ENCODE results near the gene KISS1R. TPM values are rescaled to one million over a fixed set of nuclear protein-coding genes. Genes with fewer than 3 reads are reported as not detected.

The KISS1R gene
- total RNA-seq, 1 experiment from 2014 or later: not detected

DNA sequence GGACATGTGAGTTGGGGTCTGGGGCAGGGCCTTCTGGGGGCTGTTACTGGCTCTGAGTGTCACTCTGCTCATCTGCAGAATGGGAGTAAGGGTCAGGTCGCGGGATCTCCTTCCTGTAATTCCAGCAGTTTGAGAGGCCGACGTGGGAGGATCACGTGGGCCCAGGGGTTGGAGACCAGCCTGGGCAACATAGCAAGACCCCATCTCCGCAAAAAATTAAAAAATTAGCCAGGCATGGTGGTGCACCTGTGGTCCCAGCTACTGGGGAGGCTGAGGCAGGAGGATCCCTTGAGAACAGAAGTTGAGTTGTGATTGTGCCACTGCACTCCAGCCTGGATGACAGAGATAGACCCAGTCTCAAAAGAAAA lies 12.7 kb downstream of the KISS1R start:
- no peak for DNase-seq (ENCODE audit: low read depth)
- in situ Hi-C loops (cut with HindIII; ENCODE audit: low pct_unique_long_range_greater_than_20kb, low sequenced_read_pairs): no loop called here

DNA sequence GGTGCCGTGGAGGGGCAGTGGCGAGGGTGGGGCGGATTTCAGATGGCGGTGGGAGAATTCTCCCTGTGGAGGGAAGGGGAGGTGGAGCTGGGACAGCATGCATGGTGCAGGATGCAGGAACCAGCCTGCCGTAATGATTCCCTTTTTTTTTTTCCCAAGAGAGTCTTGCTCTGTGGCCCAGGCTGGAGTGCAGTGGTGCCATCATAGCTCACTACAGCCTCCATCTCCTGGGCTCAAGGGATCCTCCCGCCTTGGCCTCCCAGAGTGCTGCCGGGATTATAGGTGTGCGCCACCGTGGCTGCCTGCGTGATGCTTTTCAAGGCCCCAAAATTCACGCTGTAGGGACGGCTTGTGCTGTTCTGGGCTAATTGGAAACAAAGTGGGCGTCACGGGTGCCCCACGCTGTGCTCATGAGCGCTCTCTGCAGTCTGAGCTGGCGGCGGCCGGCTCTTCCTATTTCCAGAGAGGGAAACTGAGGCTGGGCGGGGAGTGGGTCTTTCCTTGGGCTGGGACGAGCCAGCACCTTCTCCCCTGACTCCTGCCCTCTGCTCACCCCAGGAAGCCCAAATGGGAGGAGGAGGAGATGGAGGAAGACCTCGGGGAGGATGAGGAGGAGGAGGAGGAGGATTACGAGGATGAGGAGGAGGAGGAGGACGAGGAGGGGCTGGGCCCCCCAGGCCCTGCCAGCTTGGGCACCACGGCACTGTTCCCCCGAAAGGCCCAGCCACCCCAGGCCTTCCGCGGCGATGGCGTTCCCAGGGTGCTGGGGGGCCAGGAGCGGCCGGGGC lies 14.9 kb downstream of the KISS1R start:
- no peak for DNase-seq (ENCODE audit: low read depth)
- in situ Hi-C loops (cut with HindIII; ENCODE audit: low pct_unique_long_range_greater_than_20kb, low sequenced_read_pairs): no loop called here

DNA sequence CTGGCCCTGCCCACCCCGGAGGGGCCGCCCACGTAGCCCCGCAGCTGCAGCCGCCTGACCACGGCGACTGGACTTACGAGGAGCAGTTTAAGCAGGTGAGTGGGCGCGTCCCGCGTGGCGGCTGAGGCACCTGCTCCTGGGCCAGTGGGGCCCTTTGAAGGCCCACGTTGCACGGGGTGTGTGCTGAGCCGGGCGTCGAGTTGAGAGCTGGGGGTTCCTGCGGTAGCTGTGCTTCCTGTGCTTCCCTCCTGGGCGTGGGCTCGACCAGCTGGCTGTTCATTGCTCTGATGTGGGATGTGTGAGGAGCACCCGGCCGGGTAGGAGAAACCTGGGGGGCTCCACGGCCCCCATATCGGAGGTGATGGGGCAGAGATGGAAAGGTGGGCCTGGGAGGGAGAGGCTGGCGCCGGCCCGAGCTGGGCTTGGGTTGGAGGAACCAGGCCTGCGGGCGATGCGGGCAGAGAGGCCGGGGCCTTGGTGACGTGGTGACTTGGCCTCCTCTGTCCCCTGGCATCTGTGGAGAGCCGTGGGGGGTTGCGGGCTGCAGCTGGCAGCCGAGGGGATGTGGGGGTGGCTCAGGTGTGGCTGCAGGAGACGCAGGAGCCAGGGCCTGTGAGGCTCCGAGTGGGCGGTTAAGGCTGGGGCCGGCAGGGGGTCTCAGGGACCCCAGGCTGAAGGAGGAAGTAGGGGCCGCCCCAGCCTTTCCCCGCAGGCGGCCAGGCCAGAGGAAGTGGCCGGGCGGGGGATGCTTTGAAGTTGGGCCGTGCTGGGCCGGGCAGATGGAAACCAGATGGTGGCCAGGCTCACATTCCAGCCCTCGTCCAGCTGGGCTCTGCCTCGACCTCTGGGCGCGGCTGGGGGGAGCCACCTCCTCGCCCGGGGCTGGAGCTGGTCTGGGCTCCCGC lies 15.8 kb downstream of the KISS1R start:
- in situ Hi-C loops (cut with HindIII; ENCODE audit: low pct_unique_long_range_greater_than_20kb, low sequenced_read_pairs): no loop called here
- no peak for DNase-seq (ENCODE audit: low read depth)

DNA sequence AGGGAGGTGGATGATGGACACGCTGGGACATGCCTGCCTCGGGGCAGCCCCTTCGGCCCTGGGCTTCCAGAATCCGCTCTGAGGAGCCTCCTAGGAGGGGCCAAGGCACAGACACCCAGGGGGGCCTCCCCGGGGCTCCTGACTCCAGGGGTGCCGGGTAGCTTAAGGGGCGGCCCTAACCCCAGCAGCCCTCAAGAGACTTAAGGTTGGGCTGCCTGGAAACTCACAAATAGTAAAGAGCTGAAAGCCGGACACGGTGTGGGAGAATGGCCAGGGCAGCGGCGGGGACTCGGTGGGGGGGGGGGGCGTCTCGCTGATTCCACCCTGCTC lies 16.4 kb downstream of the KISS1R start:
- DNase-seq (ENCODE audit: low read depth): no peak
- in situ Hi-C loops (cut with HindIII; ENCODE audit: low pct_unique_long_range_greater_than_20kb, low sequenced_read_pairs): no loop called here

DNA sequence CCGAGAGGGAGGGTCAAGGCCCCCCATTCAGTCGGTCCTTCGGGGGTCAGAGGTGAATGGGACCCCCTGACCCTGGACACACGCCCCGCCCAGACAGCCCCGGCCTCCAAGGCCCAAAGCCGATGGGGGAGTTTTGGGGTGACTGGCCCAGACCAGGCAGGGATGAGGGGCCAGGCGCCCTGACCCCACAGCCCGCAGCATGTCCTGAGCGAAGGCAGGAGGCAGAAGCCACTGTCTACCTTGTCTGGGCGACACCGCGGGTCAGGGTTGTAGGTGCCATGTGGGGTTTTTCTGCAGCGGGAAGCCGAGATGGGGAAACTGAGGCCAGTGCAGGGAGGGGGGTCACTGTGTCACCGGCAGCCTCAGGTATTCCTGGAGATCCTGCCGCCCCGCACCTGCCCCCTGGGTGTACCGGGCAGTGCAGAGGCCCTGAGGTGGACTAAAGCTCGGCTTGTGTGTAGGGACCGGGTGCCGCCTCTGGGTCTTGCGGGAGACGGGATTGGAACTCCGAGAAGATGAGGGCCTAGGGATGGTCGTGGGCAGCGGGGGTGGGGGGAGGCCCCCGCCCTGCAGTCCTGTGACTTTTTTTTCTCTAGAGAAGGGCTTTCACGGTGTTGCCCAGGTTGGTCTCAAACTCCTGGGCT lies 17.2 kb downstream of the KISS1R start:
- DNase-seq (ENCODE audit: low read depth): no peak
- in situ Hi-C loops (cut with HindIII; ENCODE audit: low pct_unique_long_range_greater_than_20kb, low sequenced_read_pairs): no loop called here

DNA sequence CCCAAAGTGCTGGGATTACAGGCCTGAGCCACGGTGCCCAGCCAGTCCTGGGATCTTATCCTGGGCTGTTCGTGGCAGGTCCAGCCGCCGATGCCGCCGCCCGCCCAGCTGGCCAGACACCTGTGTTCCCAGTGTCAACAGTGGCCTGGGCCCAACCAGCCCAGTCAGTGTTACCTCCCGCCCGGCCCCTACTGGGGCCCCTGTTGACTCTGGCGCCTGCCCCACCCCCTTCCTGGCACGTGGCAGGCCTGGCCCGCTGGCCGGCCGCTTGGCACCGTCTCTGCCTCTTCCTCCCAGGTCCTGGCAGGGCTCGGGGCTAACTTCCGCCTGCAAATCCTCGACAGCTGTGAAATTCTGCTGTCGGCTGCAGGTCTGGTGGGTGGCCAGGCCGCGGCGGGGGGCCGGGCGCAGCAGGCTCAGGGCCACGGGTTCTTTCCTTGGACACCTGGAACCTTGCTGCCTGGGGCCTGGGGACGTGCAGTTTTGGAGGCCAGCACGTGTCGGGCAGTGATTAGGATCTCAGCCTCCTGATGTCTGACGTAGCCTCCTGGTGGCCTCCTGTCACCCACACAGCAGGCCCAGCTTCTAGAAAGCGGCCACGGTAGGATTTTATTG lies 17.8 kb downstream of the KISS1R start:
- DNase-seq (ENCODE audit: low read depth): no peak
- in situ Hi-C loops (cut with HindIII; ENCODE audit: low pct_unique_long_range_greater_than_20kb, low sequenced_read_pairs): no loop called here

DNA sequence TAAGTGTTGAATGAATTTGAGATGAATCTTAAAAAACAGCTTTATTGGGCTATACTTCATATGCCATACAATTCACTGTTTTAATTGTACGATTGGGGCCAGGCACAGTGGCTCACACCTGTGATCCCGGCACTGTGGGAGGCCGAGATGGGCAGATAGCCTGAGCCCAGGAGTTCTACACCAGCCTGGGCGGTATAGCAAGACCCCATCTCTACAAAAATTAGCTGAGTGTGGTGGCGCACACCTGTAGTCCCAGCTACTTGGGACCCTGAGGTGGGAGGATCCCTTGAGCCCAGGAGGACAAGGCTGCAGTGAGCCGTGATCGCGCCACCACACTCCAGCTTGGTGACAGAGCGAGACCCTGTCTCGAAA lies 19.0 kb downstream of the KISS1R start:
- no peak for DNase-seq (ENCODE audit: low read depth)
- in situ Hi-C loops (cut with HindIII; ENCODE audit: low pct_unique_long_range_greater_than_20kb, low sequenced_read_pairs): no loop called here

DNA sequence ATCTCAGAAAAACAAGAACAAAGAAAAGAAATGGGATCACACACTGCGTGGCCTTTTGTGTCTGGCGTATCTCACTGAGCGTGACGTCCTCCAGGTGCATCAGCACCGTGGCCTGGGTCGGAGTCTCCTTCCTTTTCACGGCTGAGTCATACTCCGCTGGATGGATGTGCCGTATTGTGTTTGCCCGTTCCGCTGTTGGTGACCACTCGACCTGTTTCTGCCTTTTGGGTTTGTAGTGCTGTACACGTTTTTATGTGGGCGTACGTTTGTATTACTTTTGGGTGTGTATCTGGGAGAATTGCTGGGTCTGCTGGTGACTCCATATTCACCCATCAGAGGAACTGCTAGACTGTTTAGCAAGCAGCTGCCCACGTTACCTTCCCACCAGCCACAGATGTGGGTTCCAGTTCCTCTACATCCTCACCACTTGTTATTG lies 20.1 kb downstream of the KISS1R start:
- no peak for DNase-seq (ENCODE audit: low read depth)
- in situ Hi-C loops (cut with HindIII; ENCODE audit: low pct_unique_long_range_greater_than_20kb, low sequenced_read_pairs): no loop called here

DNA sequence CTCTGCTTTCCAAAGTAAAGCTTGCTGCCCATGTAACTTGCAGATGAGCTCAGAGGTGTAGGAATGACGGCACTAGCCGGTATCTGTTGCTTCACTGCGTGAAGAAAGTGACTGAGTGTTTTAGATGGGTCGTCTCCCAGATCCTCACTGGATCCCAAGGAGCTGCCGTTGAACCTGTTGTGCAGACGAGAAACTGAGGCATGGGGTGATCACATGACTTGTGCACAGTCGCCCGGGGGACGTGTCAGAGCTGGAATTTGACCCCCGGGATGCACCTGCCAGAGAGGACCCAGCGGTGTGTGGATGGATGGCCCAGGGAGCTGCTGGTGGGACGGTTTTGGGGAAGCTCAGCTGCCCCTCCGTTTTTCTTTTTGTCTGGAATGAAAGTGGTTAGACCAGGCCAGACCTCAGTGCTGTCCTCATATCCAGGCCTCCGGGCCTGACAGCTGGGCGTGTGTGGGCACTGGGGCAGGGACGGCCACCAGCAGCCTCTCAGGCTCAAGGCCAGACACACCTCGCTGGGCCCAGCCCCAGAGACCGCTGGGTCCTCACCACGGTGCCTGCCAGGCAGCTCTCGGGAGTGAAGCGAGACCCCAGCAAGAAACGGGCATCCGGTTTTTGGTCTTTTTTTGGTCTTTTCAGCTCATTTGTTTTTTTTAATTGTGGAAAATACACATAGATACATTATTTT lies 21.2 kb downstream of the KISS1R start:
- DNase-seq (ENCODE audit: low read depth): no peak
- in situ Hi-C loops (cut with HindIII; ENCODE audit: low pct_unique_long_range_greater_than_20kb, low sequenced_read_pairs): no loop called here

DNA sequence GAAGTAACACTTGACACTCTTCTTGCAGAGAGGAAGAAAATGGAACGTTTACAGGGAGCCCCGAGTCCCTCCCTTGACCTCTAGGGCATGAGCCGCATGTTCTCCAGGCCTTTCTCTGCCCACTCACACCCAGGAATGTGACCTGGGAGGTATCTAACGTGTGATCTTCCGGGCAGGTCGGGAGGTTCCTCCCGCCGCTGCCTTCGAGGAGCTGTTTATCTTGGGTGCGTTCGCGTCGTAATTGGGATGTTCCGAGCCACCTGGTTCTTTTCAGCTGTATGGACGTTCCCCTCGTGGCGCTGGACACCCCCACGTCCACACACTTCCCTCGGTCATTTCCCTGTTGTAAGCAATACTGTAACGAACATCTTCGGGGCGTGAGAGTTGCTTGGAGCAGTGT lies 22.3 kb downstream of the KISS1R start:
- in situ Hi-C loops (cut with HindIII; ENCODE audit: low pct_unique_long_range_greater_than_20kb, low sequenced_read_pairs): no loop called here
- no peak for DNase-seq (ENCODE audit: low read depth)

DNA sequence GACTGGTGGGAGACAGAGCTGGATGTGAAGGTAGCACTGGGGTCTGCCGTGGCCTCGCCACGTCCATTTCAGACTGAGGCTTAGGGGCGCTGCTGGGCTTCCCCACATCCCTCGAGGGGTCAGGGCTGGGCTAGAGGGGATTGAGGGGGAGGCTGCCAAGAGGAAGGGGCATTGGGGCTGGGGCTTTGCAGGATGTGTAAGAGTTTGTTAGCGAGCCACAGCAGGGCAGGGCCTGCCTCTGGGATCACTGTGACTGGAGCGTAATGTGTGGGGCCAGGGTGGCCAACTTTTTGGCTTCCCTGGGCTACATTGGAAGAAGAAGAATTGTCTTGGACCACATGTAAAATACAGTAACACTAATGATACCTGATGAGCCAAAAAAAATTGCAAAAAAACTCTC lies 22.8 kb downstream of the KISS1R start:
- DNase-seq (ENCODE audit: low read depth): no peak
- in situ Hi-C loops (cut with HindIII; ENCODE audit: low pct_unique_long_range_greater_than_20kb, low sequenced_read_pairs): no loop called here

DNA sequence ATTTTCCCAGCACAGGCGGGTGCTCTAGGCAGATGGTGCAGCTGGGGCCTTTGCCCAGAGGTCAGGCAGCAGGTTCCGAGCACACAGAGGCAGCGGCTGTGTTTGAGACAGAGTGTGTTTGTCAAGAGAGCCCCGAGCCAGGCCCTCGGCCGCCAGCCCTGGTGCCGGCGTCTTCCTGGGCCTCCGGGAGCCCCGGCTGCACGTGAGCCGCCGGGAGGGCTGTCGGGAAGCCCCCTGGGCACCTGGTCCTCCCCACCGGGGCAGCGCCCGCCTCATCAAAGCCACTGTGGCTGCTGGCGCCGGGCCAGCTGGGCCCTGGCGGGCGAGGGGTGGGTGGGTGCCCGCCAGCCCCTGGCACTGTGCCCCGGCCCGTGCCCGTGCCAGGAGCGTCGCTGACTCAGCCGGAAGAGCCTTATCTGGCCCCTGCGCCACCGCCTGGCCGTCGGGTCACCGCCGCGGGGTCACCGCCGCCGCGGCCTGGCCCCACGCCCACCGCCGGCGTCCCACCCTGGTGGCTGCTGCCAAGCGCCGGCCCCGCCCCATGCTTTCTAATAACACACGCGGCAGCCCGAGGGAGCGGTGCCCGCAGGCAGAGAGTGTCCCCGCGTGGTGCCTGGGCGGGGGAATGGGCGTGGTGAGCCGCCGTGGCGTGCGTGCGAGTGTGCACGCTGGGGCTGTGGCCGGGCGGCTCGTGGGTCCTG lies 23.6 kb downstream of the KISS1R start:
- peak; percentile 85 for DNase-seq (ENCODE audit: low read depth)
- in situ Hi-C loops (cut with HindIII; ENCODE audit: low pct_unique_long_range_greater_than_20kb, low sequenced_read_pairs): no loop called here

DNA sequence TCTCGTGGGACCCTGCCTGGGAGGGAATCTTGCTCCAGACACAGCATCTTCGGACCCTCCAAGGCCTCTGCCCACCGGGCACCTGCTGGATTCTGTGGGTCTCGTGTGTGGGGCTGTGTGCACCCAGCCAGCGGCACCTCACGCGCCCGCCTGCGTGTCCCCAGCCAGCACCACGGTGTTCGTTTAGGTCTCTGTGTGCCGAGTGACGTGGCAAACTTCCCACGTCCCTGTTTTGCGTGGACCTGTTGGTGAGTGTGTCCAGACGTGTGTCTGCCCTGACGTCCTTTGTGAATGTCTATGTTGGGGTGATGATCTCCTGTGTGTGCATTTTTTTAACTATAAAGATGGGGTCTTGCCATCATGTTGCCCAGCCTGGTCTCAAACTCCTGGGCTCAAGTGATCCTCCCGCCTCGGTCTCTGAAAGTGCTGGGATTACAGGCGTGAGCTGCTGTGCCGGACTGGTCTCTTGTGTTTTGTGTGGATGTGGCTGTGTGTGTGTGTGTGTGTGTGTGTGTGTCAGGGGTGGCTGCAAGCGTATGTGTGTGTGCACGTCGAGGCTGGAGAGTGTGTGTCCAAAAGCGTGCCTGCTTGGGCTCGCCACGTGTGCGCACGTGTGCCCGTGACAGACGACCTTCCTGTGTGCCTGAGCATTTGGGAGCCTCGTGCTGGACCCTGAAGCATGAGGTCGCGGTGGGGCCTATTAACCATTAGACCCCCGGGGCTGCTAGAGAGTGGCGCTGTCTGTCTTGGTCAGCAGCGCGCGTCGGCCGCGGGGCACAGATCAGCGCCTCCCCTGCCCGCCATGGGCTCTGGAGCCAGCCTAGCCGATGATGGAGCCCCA lies 24.4 kb downstream of the KISS1R start:
- no peak for DNase-seq (ENCODE audit: low read depth)
- in situ Hi-C loops (cut with HindIII; ENCODE audit: low pct_unique_long_range_greater_than_20kb, low sequenced_read_pairs): no loop called here

DNA sequence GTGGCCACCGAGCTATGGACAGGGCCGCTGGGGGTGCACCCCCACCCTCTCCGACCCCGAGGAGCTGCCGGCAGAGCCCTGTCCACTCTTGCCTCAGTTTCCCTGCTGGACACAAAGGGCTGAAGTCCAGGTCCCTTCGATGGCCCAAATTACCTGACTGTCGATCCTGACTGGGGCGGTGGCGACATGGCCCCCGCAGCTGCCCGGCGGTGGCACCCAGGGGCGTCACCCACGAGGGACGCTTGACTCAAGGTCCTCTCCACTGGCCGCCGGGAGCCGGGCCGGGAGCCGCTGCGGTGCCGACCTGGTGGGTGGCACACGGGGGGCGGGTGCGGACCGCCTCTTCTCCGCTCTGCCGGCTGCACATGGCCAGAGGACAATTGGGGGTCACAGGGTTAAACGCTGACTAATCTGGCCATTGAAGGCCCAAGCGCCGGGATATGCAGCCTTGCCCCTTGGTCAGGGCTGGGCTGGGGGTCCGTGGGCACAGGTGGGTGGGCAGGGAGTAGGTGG lies 25.1 kb downstream of the KISS1R start:
- in situ Hi-C loops (cut with HindIII; ENCODE audit: low pct_unique_long_range_greater_than_20kb, low sequenced_read_pairs): no loop called here
- DNase-seq (ENCODE audit: low read depth): no peak

DNA sequence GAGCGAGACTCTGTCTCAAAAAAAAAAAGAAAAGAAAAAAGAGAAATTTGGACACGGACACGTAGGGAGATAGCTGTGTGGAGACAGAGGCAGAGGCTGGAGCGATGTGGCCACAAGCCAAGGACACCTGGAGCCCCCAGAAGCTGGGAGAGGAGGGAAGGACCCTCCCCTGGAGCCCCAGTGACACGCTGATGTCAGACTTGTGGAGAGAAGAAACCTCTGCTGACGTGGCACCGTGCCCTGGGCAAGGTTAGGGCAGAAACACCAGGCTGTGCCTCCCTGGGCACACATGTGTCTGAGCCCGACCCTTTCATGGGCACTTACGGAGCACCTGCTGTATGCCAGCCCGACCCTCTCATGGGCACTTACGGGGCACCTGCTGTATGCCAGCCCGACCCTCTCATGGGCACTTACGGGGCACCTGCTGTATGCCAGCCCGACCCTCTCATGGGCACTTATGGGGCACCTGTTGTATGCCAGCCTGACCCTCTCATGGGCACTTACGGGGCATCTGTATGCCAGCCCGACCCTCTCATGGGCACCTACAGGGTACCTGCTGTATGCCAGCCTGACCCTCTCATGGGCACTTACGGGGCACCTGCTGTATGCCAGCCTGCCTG lies 26.5 kb downstream of the KISS1R start:
- no peak for DNase-seq (ENCODE audit: low read depth)
- in situ Hi-C loops (cut with HindIII; ENCODE audit: low pct_unique_long_range_greater_than_20kb, low sequenced_read_pairs): no loop called here

DNA sequence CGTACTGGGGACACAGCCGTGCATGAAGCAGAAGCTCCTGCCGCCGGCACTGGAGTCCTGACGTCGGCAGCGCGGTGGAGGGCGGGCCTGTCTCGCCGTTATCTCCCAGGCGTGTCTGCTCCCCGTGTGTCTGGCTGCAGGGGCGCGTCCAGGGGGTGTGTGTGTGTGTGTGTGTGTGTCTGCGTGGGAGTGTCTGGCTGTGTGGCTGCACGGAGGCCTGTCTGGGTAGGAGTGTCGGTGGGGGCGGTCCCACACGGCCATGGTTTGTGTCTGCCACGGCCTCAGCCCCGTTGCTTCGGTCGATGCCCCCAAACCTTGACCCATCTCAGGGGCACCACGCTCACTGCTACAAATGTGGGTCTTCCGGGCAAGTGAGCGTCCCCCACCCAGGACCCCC lies 27.0 kb downstream of the KISS1R start:
- DNase-seq (ENCODE audit: low read depth): no peak
- in situ Hi-C loops (cut with HindIII; ENCODE audit: low pct_unique_long_range_greater_than_20kb, low sequenced_read_pairs): no loop called here

Measured in Caki2 (cell line).